Smooth muscle cell of bladder (primary cell): ENCODE measurements around the gene TRIM51. TPM values are rescaled to one million over a fixed set of nuclear protein-coding genes. Genes with fewer than 3 reads are reported as not detected.

Experiments used
- total RNA-seq: library from RNA; depleted of rRNA; stranded (reverse); fragments of >200 nt; gene quantifications from 2 replicates; pipeline ENCODE4 v1.2.3, GENCODE V29; 2014

Gene TRIM51
- total RNA-seq, result not detected in 2 replicates

GRCh38 chr11:55882997-55883396, at the start of gene TRIM51:
Gene TRIM51, plus strand, starts transcription at chr11:55883297. Its CDS starts 2,132 bp downstream, at chr11:55885429.

GRCh38 chr11:55838452-55838851, 44.6 kb upstream of the TRIM51 start, which contains the start of gene OR5D16:
Gene OR5D16, plus strand, starts transcription at chr11:55838752. Its CDS starts 0 bp downstream, at chr11:55838752.

GRCh38 chr11:55914482-55914881, 31.4 kb downstream of the TRIM51 start, which contains the start of gene OR5W2:
Gene OR5W2, minus strand, starts transcription at chr11:55914582. Its CDS starts 0 bp downstream, at chr11:55914582.

GRCh38 chr11:55936300-55936699, 53.2 kb downstream of the TRIM51 start, which contains the start of gene OR5I1:
Gene OR5I1, minus strand, starts transcription at chr11:55936400. Its CDS starts 0 bp downstream, at chr11:55936400.

Other genes starting within 250 kb of the TRIM51 start
- gene OR4P4, start 248.2 kb upstream of the TRIM51 start, total RNA-seq, result not detected in 2 replicates
- not detected in 2 replicates for gene OR4S2, start 235.0 kb upstream of the TRIM51 start, total RNA-seq
- gene OR4C6, start 221.1 kb upstream of the TRIM51 start, total RNA-seq, result not detected in 2 replicates
- gene OR5D13, start 109.9 kb upstream of the TRIM51 start, total RNA-seq, result not detected in 2 replicates
- not detected in 2 replicates for gene OR5D14, start 87.7 kb upstream of the TRIM51 start, total RNA-seq
- gene OR5L1, start 71.9 kb upstream of the TRIM51 start, total RNA-seq, result not detected in 2 replicates
- gene OR5D18, start 63.7 kb upstream of the TRIM51 start, total RNA-seq, result not detected in 2 replicates
- gene OR5L2, start 56.1 kb upstream of the TRIM51 start, total RNA-seq, result not detected in 2 replicates
- gene OR5D16, start 44.5 kb upstream of the TRIM51 start, total RNA-seq, result not detected in 2 replicates
- gene OR5W2, start 31.3 kb downstream of the TRIM51 start, total RNA-seq, result not detected in 2 replicates
- gene OR5I1, start 53.1 kb downstream of the TRIM51 start, total RNA-seq, result not detected in 2 replicates
- not detected in 2 replicates for gene OR10AG1, start 86.6 kb downstream of the TRIM51 start, total RNA-seq
- not detected in 2 replicates for gene OR5F1, start 111.3 kb downstream of the TRIM51 start, total RNA-seq
- gene OR5AS1, start 144.4 kb downstream of the TRIM51 start, total RNA-seq, result not detected in 2 replicates
- gene OR8I2, start 210.0 kb downstream of the TRIM51 start, total RNA-seq, result not detected in 2 replicates
- not detected in 2 replicates for gene OR8H2, start 220.4 kb downstream of the TRIM51 start, total RNA-seq
- gene OR8H3, start 239.1 kb downstream of the TRIM51 start, total RNA-seq, result not detected in 2 replicates